Activated T-helper 1 cell treated with Interleukin-2 at 50 U/mL for 16 hours (primary cell): ENCODE measurements around the gene SUPT4H1.

ENCODE experiments used
- DNase-seq: peaks from one replicate; pipeline ENCODE4 v3.0.0-alpha.2; 2020; ENCODE audit warnings: low read depth

The SUPT4H1 gene

DNA sequence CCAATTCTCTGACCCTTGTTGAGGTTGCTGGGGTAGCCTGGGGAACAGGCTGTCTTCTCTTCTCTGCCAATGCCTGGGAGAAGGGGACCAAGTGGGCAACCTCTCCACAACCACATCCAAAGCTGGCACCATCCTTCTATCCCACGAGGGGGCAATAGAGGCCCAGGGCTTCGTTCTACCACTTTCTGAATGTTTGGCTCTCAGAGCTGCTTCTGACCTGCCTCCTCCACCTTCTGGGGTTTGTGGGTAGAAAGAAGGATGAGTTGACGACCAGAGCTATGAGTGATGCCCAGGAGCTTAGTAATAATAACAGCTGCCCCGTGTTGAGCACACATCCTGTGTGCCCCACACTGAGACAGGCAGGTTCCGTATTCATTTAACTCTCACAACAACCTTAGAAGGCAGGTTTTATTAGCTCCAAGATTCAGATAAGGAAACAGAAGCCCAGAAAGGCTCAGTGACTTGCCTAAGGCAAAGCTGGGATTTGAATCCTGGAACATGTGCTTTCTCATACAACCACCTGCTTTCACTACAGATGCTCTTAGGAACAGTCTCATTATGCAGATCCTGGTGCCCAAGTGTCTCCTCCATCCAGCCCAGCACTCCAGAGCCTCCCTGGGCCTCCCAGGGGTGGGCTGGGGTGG is 34.5 kb downstream of the SUPT4H1 start:
- DNase-seq: peak; percentile 54

DNA sequence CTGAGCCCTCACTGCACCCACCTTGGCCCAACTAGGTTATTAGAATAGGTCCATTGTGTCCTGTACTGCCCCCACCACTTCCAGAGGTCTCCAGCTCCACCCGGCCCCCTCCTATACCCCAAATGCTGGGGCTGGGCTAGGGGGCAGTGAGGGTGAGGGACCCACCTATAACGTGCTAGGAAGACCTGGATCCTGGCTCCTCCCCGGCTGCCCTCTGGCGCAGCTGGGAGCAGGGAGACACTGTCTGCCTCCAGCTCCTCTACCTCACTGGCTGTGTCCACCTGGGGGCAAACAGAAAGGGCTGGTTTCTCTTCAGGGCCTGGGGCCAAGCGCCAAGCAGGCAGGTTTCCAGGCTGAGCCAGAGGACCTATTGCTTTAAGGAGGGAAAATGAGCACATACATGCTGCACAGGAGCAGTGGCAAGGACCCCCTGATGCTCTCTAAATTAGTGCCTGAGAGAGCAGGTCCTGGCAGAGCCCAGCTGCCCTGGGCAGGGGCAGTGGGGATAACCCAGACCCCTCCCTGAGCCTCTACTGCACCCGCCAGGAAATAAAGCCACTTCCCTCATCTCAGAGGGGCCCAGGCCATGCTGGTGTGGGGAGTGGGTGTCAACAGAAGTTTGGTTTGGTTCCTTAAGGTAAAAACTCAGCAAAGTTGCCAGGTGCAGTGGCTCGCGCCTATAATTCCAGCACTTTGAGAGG is 35.6 kb downstream of the SUPT4H1 start:
- DNase-seq: no peak

GRCh38 chr17:58315750-58316149 is 36.3 kb downstream of the SUPT4H1 start:
- no peak for DNase-seq

DNA sequence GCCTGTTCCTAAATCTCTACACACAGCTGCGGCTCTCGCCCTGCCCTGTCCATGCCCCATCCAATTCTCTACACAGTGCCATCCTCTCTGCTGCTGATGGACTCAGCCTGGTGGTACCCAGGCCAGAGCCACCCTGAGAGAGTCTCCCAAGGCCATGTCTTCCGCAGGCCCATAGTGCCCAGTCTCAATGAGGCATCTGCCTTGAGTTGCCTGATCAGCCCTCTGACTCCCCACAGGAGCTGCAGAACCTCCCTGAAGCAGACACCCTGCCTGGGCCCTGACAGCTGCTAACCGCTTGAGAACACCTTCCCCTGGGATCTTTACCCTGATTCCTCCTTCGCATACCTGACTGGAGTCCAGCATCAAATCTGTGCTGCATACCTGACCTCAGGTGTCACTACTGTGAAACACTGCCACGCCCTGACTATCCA is 36.7 kb downstream of the SUPT4H1 start:
- no peak for DNase-seq

GRCh38 chr17:58314706-58315015 is 37.3 kb downstream of the SUPT4H1 start:
- no peak for DNase-seq

GRCh38 chr17:58313815-58314705 is 37.9 kb downstream of the SUPT4H1 start:
- DNase-seq: no peak

GRCh38 chr17:58312829-58313228 is 39.2 kb downstream of the SUPT4H1 start:
- DNase-seq: no peak

DNA sequence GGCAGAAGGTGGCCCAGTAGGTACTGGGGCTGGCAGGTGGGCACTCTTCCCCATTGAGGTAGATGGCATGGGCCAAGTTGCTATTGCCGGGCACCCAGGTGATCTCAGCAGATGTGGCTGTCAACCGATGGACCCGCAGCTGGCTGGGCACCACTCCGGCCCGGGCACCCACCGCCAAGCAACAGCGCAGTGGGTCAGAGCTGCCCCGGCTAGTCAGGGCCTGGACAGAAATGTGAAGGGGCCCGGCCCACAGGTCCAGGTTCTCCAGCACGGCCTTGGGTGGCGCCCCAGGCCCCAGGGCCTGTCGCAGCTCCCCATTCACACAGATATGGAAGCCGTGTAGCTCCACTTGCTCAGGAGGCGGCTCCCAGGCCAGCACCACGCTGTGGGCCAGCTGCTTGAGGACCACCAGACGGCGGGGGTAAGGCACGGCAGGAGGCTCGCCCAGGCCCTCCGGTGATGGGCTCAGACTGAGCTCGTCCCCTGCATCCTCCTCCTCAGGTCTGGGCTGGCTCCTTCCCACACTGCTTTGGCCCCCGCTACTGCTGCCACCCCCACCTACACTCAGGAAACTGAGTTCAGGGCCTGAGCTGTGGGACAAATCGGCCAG is 39.9 kb downstream of the SUPT4H1 start:
- no peak for DNase-seq

- DNase-seq: no peak
Measured at GRCh38 chr17:58311429-58311894, 40.5 kb downstream of the SUPT4H1 start.

DNA sequence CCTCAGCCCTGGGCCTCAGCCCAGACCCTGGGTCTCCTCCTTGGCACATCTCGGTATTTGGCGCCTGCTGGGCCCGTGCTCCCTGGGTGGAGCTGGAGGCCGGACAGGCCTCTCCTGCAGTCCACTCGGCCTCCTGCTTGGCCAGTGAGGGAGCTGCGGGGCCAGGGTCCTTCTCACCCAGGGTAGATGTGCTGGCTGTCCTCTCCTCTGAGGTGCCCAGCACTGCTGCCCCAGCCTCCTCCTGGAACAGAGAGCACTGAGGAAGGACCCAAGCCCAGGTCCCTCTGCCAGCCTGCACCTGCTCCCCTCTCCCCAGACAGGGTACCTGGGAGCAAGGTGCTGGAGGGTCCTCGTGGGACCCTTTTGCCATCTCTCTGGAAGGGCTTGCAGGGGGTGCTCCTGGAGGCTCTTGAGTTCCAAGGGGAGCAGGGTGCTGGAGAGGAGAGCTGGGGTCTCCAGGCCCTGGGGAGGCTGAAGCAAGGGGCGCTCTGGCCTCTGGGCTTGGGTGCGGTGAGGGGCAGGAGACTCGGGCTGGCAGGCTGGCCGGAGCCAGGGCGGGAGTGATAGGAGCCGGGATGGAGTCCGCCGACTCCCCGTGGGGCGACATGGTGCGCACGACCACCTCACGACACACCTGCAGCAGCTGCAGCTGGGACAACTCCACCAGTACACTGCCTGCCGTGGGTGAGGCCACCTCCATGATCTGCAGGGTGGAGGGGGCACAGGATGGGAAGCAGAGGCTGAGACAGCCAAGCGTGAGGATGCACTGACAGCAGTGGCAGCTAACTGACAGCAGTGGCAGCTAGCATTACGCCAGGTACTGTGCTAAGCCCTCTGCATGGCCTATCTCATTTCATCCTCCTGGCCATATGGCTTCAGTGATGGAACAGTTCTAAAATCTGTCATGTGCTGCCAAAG is 41.2 kb downstream of the SUPT4H1 start:
- DNase-seq: no peak

- no peak for DNase-seq
Measured at GRCh38 chr17:58309918-58310259, 42.1 kb downstream of the SUPT4H1 start.

DNA sequence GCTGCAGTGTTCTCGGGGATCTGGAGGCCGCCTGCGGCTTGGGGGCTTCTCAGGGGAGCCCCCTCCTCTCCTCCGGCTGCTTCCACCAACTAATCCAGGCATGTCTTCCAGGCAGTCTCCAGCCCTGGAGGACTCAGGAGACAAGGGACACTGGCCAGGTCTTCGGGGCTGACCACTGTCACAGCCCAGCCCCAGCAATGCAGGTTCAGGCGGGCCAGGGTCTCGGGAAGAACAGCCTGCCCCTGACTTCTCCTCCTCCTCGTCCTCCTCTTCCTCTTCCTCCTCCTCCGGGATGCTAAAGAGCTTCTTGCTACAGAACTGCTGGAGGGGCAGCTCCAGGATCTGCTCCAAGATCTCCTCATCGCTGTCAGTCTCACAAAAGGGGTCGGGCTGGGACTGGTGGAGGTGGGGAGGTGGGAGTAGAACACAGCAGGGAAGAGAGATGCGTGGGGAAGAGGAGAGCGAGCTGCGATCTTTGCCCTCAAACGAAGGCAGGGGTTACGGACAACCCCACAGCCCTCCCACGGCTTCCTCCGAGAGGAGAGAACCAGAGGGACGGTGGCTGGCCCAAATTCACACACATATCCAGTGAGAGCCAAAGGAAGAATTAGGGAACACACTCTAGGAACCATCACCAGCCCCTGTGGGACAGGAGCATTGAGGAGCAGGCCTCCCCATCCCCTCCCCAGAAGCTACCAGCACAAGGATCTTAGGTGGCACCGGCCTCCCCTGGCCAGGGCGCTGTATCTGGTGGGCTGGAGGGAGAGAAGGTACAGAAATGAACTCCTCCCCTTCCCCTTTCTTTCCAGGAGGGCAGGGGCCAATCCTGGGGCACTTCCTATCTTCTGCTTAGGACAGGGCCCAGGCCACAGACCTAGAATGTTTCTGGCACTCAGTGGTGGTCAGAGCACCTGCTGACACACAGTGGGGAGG is 42.8 kb downstream of the SUPT4H1 start:
- no peak for DNase-seq

- DNase-seq: no peak
Measured at GRCh38 chr17:58308173-58308984, 43.6 kb downstream of the SUPT4H1 start.

- no peak for DNase-seq
Measured at GRCh38 chr17:58307468-58308172, 44.4 kb downstream of the SUPT4H1 start.

- no peak for DNase-seq
Measured at GRCh38 chr17:58306131-58306951, 45.7 kb downstream of the SUPT4H1 start.

- DNase-seq: no peak
Measured at GRCh38 chr17:58305626-58306025, 46.4 kb downstream of the SUPT4H1 start.

DNA sequence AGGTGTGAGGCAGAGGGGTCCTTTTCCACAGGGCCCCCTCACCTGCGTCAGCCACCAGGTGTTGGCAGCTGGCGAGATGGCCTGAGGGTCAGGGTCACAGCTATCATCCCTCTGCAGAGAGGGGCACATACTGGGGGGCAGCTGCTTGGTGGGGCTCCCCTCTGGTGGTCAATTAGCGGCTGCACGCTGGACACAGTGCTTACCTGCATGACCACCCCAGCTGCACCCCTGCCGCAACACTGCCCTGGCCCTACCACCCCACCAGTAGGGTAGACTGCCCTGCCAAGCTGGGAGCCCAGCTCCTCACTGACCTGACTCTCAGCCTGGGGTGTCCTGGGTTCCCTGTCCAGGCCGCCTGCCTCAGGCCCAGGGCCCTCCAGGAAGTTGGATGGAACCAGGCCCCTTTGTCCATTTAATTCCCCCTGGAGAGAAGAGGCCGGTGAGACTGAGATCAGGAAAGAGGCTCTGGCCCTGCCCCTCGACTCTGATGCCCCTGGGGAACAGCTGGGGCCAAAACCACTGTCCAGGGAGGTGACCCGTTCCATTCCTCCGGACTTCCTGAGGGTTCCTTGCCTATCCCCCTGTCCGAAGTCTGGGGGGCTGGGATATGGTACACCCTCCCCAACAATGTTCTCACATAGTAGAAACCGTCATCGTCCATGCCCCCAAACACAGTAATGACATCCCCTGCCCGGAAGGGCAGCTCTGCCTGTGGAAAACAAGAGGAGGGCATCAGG is 47.1 kb downstream of the SUPT4H1 start:
- no peak for DNase-seq
